Muscle layer of colon (tissue), 2 donors: ENCODE measurements around the gene SLFN12.
"Not testable (repeated sequence)": the region's sequence is repeated elsewhere in the genome, so short reads cannot be mapped to it uniquely, and the experiment has no call there.

ENCODE experiments used
- H3K27ac ChIP-seq: one replicate; pipeline ENCODE4 v1.7.0; 2013; ENCODE audit warnings: low read depth, mild to moderate bottlenecking, low read length, moderate library complexity
- H3K27me3 ChIP-seq, 2 donors: one replicate each; pipeline ENCODE4 v1.7.0; 2013; ENCODE audit warnings: low read length in 2 of 2, mild to moderate bottlenecking in 2 of 2; ENCODE audit not compliant: insufficient read depth in 2 of 2, control insufficient read depth in 1 of 2
- H3K36me3 ChIP-seq: one replicate; pipeline ENCODE4 v1.7.0; 2013; ENCODE audit warnings: mild to moderate bottlenecking, low read length; ENCODE audit not compliant: insufficient read depth
- H3K4me1 ChIP-seq: one replicate; pipeline ENCODE4 v1.7.0; 2013; ENCODE audit warnings: mild to moderate bottlenecking, low read length; ENCODE audit not compliant: insufficient read depth
- H3K4me3 ChIP-seq, 2 donors: one replicate each; pipeline ENCODE4 v1.7.0; 2013; ENCODE audit warnings: low read length in 2 of 2, low read depth in 1 of 2, mild to moderate bottlenecking in 1 of 2, moderate library complexity in 1 of 2
- H3K9ac ChIP-seq: one replicate; pipeline ENCODE4 v1.7.0; 2013; ENCODE audit warnings: low read length
- H3K9me3 ChIP-seq: one replicate; pipeline ENCODE4 v1.7.0; 2013; ENCODE audit warnings: mild to moderate bottlenecking, low read length
- donor health status: abdominal sarcoma.
- donor health status: Adenocarcinoma of cecum.

SLFN12 gene

GRCh38 chr17:35407531-35407930, 24.8 kb downstream of the SLFN12 start:
- no peaks in the 10 kb centered on the region for H3K4me1 ChIP-seq
- peaks cover 11% of the 10 kb centered on the region for H3K36me3 ChIP-seq
- H3K4me3 ChIP-seq = no peak overlapping the region
- no peak overlapping the region for H3K27ac ChIP-seq
- H3K9me3 ChIP-seq = no peaks in the 10 kb centered on the region
- H3K9ac ChIP-seq = no peak overlapping the region
- no peaks in the 10 kb centered on the region for H3K27me3 ChIP-seq

- Histone ChIP-seq H3K9ac (no peak overlapping the region), H3K27ac (no peak overlapping the region), H3K4me1 (no peaks in the 10 kb centered on the region), H3K4me3 (no peak overlapping the region), H3K9me3 (no peaks in the 10 kb centered on the region), H3K27me3 (no peaks in the 10 kb centered on the region), H3K36me3 (peaks cover 11% of the 10 kb centered on the region)
Measured at GRCh38 chr17:35406568-35406967, 25.7 kb downstream of the SLFN12 start.

GRCh38 chr17:35404360-35404759, 27.9 kb downstream of the SLFN12 start:
- Histone ChIP-seq H3K4me1 (no peaks in the 10 kb centered on the region), H3K4me3 (no peak overlapping the region), H3K27me3 (no peaks in the 10 kb centered on the region), H3K9ac (no peak overlapping the region), H3K9me3 (no peaks in the 10 kb centered on the region), H3K36me3 (no peaks in the 10 kb centered on the region), H3K27ac (no peak overlapping the region)

GRCh38 chr17:35393783-35394182, 38.5 kb downstream of the SLFN12 start:
- H3K27ac ChIP-seq, H3K4me3 ChIP-seq, H3K27me3 ChIP-seq, H3K4me1 ChIP-seq, H3K36me3 ChIP-seq, H3K9me3 ChIP-seq, H3K9ac ChIP-seq: not testable (repeated sequence)

GRCh38 chr17:35390663-35391062, 41.6 kb downstream of the SLFN12 start:
- no peaks in the 10 kb centered on the region for H3K36me3 ChIP-seq
- no peak overlapping the region for H3K27ac ChIP-seq
- H3K9ac ChIP-seq = no peak overlapping the region
- no peaks in the 10 kb centered on the region for H3K27me3 ChIP-seq
- H3K4me3 ChIP-seq = no peak overlapping the region
- no peaks in the 10 kb centered on the region for H3K4me1 ChIP-seq
- no peaks in the 10 kb centered on the region for H3K9me3 ChIP-seq

- Histone ChIP-seq H3K9ac (no peak overlapping the region), H3K27me3 (no peaks in the 10 kb centered on the region), H3K4me1 (no peaks in the 10 kb centered on the region), H3K27ac (no peak overlapping the region), H3K9me3 (no peaks in the 10 kb centered on the region), H3K4me3 (no peak overlapping the region), H3K36me3 (no peaks in the 10 kb centered on the region)
Measured at GRCh38 chr17:35390156-35390555, 42.1 kb downstream of the SLFN12 start.

GRCh38 chr17:35387496-35387895, 44.8 kb downstream of the SLFN12 start:
- no peak overlapping the region for H3K4me3 ChIP-seq
- no peak overlapping the region for H3K9ac ChIP-seq
- no peaks in the 10 kb centered on the region for H3K27me3 ChIP-seq
- no peak overlapping the region for H3K27ac ChIP-seq
- H3K4me1 ChIP-seq = no peaks in the 10 kb centered on the region
- H3K9me3 ChIP-seq = no peaks in the 10 kb centered on the region
- H3K36me3 ChIP-seq = no peaks in the 10 kb centered on the region

- Histone ChIP-seq H3K4me3 (no peak overlapping the region), H3K27me3 (no peaks in the 10 kb centered on the region), H3K9ac (no peak overlapping the region), H3K36me3 (no peaks in the 10 kb centered on the region), H3K4me1 (no peaks in the 10 kb centered on the region), H3K27ac (no peak overlapping the region), H3K9me3 (no peaks in the 10 kb centered on the region)
Measured at GRCh38 chr17:35377706-35378105, 54.6 kb downstream of the SLFN12 start.

- Histone ChIP-seq H3K9me3 (no peaks in the 10 kb centered on the region), H3K36me3 (no peaks in the 10 kb centered on the region), H3K4me1 (no peaks in the 10 kb centered on the region), H3K27me3 (no peaks in the 10 kb centered on the region), H3K27ac (no peak overlapping the region), H3K9ac (no peak overlapping the region), H3K4me3 (no peak overlapping the region)
Measured at GRCh38 chr17:35377068-35377467, 55.2 kb downstream of the SLFN12 start.

GRCh38 chr17:35376245-35376644, 56.1 kb downstream of the SLFN12 start:
- no peaks in the 10 kb centered on the region for H3K36me3 ChIP-seq
- H3K4me1 ChIP-seq = no peaks in the 10 kb centered on the region
- H3K4me3 ChIP-seq = no peak overlapping the region
- H3K9me3 ChIP-seq = no peaks in the 10 kb centered on the region
- H3K27me3 ChIP-seq = no peaks in the 10 kb centered on the region
- no peak overlapping the region for H3K9ac ChIP-seq
- no peak overlapping the region for H3K27ac ChIP-seq

- peak overlapping the region; percentile 58 to 92 for H3K4me3 ChIP-seq
- no peaks in the 10 kb centered on the region for H3K4me1 ChIP-seq
- no peaks in the 10 kb centered on the region for H3K36me3 ChIP-seq
- H3K9ac ChIP-seq = peak overlapping the region; percentile 99
- peak overlapping the region; percentile 91 for H3K27ac ChIP-seq
- no peaks in the 10 kb centered on the region for H3K9me3 ChIP-seq
- H3K27me3 ChIP-seq = no peaks in the 10 kb centered on the region
Measured at GRCh38 chr17:35374766-35375344, 57.4 kb downstream of the SLFN12 start.

GRCh38 chr17:35373984-35374765, 58.1 kb downstream of the SLFN12 start:
- Histone ChIP-seq H3K27me3 (no peaks in the 10 kb centered on the region), H3K4me1 (no peaks in the 10 kb centered on the region), H3K4me3 (peak overlapping the region; percentile 58 to 92), H3K9me3 (no peaks in the 10 kb centered on the region), H3K36me3 (no peaks in the 10 kb centered on the region), H3K9ac (peak overlapping the region; percentile 99), H3K27ac (peak overlapping the region; percentile 91)
